ENCODE data around the gene PHEX. TPM values are rescaled to one million over a fixed set of nuclear protein-coding genes. Genes with fewer than 3 reads are reported as not detected.
A peak's percentile ranks its signal among the peaks of the same experiment; 100 is the strongest.

PHEX gene
- total RNA-seq, 2 donors from 2014 or later: 0.56 TPM; not detected in 1

- Histone ChIP-seq H3K4me1 (no peaks in the 10 kb centered on the region), H3K4me3 (no peak overlapping the region), H3K9me3 (no peaks in the 10 kb centered on the region), H3K36me3 (no peaks in the 10 kb centered on the region), H3K9ac (ENCODE audit: low read depth in 2 of 2, low read length in 2 of 2) (no peak overlapping the region), H3K27ac (no peak overlapping the region), H3K27me3 (no peaks in the 10 kb centered on the region)
- intact Hi-C loops (cut with DNase I): no loop called here
- TF ChIP-seq CTCF (IDR thresholded peaks at IDR 0.05): no peak
- no peak for DNase-seq
Observed at GRCh38 chrX:22184096-22184495, 152.0 kb downstream of the PHEX start.

GRCh38 chrX:22186165-22186564 is 154.0 kb downstream of the PHEX start:
- Histone ChIP-seq H3K27me3 (no peaks in the 10 kb centered on the region), H3K27ac (no peak overlapping the region), H3K9ac (ENCODE audit: low read depth in 2 of 2, low read length in 2 of 2) (no peak overlapping the region), H3K9me3 (no peaks in the 10 kb centered on the region), H3K4me1 (no peaks in the 10 kb centered on the region), H3K4me3 (no peak overlapping the region), H3K36me3 (no peaks in the 10 kb centered on the region)
- intact Hi-C loops (cut with DNase I): no loop called here
- no peak for DNase-seq
- TF ChIP-seq CTCF (IDR thresholded peaks at IDR 0.05): no peak

- no peak overlapping the region for H3K9ac ChIP-seq (ENCODE audit: low read depth in 2 of 2, low read length in 2 of 2)
- H3K4me3 ChIP-seq: no peak overlapping the region
Observed at GRCh38 chrX:22192419-22193060, 160.4 kb downstream of the PHEX start.

GRCh38 chrX:22193851-22194659 is 161.9 kb downstream of the PHEX start:
- no peaks in the 10 kb centered on the region for H3K9me3 ChIP-seq
- H3K4me1 ChIP-seq: no peaks in the 10 kb centered on the region
- DNase-seq: no peak
- intact Hi-C loops (cut with DNase I): loop anchor here (5.0 to 10.0 kb wide), 3 partner anchors 57 to 207 kb away; no protein-coding TSS in a partner anchor
- H3K9ac ChIP-seq (ENCODE audit: low read depth in 2 of 2, low read length in 2 of 2): no peak overlapping the region
- no peaks in the 10 kb centered on the region for H3K27me3 ChIP-seq
- no peak overlapping the region for H3K4me3 ChIP-seq
- H3K36me3 ChIP-seq: no peaks in the 10 kb centered on the region
- no peak for TF ChIP-seq CTCF (IDR thresholded peaks at IDR 0.05)
- H3K27ac ChIP-seq: no peak overlapping the region

More at GRCh38 chrX:22192419-22193060, 160.4 kb downstream of the PHEX start:
- intact Hi-C loops (cut with DNase I): loop anchor here (5.0 to 10.0 kb wide), 3 partner anchors 55 to 205 kb away; no protein-coding TSS in a partner anchor
- H3K36me3 ChIP-seq: no peaks in the 10 kb centered on the region
- peak; percentile 84 for TF ChIP-seq CTCF (IDR thresholded peaks at IDR 0.05)
- peak; percentile 59 for DNase-seq
- H3K4me1 ChIP-seq: no peaks in the 10 kb centered on the region
- H3K9me3 ChIP-seq: no peaks in the 10 kb centered on the region
- H3K27ac ChIP-seq: no peak overlapping the region
- H3K27me3 ChIP-seq: no peaks in the 10 kb centered on the region

DNA sequence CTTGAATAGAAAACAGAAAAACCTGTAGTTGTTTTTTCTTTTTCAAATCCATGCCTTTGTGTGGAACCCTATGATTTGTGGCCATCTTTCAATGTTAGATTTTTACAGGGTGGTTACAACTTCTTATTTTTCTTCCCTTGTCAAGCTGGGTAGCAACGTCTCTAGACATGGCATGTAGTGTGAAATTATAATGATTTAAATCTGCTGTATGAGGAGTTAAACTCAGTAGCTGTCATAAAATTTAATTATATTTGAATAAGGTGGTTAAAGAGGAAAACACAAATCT is 162.5 kb downstream of the PHEX start:
- H3K27ac ChIP-seq: no peak overlapping the region

More for the DNA sequence above, 162.5 kb downstream of the PHEX start:
- Histone ChIP-seq H3K9ac (ENCODE audit: low read depth in 2 of 2, low read length in 2 of 2) (no peak overlapping the region), H3K4me1 (no peaks in the 10 kb centered on the region), H3K4me3 (no peak overlapping the region), H3K9me3 (no peaks in the 10 kb centered on the region), H3K27me3 (no peaks in the 10 kb centered on the region), H3K36me3 (no peaks in the 10 kb centered on the region)
- DNase-seq: no peak
- TF ChIP-seq CTCF (IDR thresholded peaks at IDR 0.05): no peak
- intact Hi-C loops (cut with DNase I): loop anchor here (5.0 to 10.0 kb wide), 3 partner anchors 57 to 207 kb away; no protein-coding TSS in a partner anchor
